Peyer's patch (tissue), 4 donors: ENCODE measurements around the gene HOXA1. TPM values are rescaled to one million over a fixed set of nuclear protein-coding genes. Genes with fewer than 3 reads are reported as not detected.

Experiments
- DNase-seq, 3 donors: peaks; one replicate each; pipeline ENCODE4 v3.0.0-alpha.2; 2017 to 2019
- H3K27ac ChIP-seq, 4 donors: fragments of 200-600 bp; sonication (generic); one replicate each; pipeline ENCODE4 v1.5.1; 2016 to 2019
- H3K27me3 ChIP-seq, 2 donors: fragments of 200-600 bp; sonication (generic); one replicate each; pipeline ENCODE4 v1.5.1; 2019
- H3K36me3 ChIP-seq, 3 donors: fragments of 200-600 bp; sonication (generic); one replicate each; pipeline ENCODE4 v1.5.1; 2016 to 2019
- H3K4me1 ChIP-seq, 4 donors: fragments of 200-600 bp; sonication (generic); one replicate each; pipeline ENCODE4 v1.5.1; 2016 to 2019
- H3K4me3 ChIP-seq, 4 donors: fragments of 200-600 bp; sonication (generic); 1 replicate in 3 of 4; 2 replicates in 1 of 4; pipeline ENCODE4 v1.5.1; 2016 to 2019; ENCODE audit warnings: mild to moderate bottlenecking in 1 of 4
- H3K9me3 ChIP-seq, 4 donors: fragments of 200-600 bp; sonication (generic); one replicate each; pipeline ENCODE4 v1.5.1; 2016 to 2019; ENCODE audit warnings: mild to moderate bottlenecking in 1 of 4
- CTCF ChIP-seq, 6 experiments: fragments of 450-650 bp in 4 of 6; fragments of 200-600 bp in 2 of 6; sonication (generic) in 1 of 6; IDR thresholded peaks; one replicate each; pipeline ENCODE4 v1.5.1; 2017 to 2019; ENCODE audit warnings: antibody characterized with exemption in 6 of 6, mild to moderate bottlenecking in 3 of 6, moderate library complexity in 1 of 6
- POLR2A ChIP-seq, 2 donors: fragments of 450-650 bp; IDR thresholded peaks; one replicate each; pipeline ENCODE4 v1.5.1; 2017; ENCODE audit warnings: antibody characterized with exemption in 2 of 2, mild to moderate bottlenecking in 2 of 2, moderate library complexity in 2 of 2
- total RNA-seq, 4 donors: library from RNA; depleted of rRNA; stranded (reverse); fragments of >200 nt; gene quantifications; one replicate each; pipeline ENCODE4 v1.1.0, GENCODE V29; 2016

The HOXA1 gene
- total RNA-seq, 4 donors from 2014 or later = 1.7 to 5.3 (median 1.9) TPM

GRCh38 chr7:27130540-27131389 is 35.0 kb upstream of the HOXA1 start, which contains the start of gene HOXA4:
Gene HOXA4, minus strand, starts transcription at chr7:27130757. Its CDS starts 24 bp downstream, at chr7:27130733.
- no peaks in the 10 kb centered on the region for H3K27me3 ChIP-seq
- TF ChIP-seq CTCF (IDR thresholded peaks at IDR 0.05) (no peak), POLR2A (IDR thresholded peaks at IDR 0.05) (peak; percentile 73 to 80)
- peaks cover 0 to 69% (median 6%) of the 10 kb centered on the region in 4 donors for H3K4me1 ChIP-seq

GRCh38 chr7:27129729-27130539 is 34.1 kb upstream of the HOXA1 start:
- Histone ChIP-seq H3K4me1 (peaks cover 0 to 69% (median 3%) of the 10 kb centered on the region in 4 donors), H3K9me3 (no peaks in the 10 kb centered on the region), H3K27me3 (no peaks in the 10 kb centered on the region), H3K4me3 (peak overlapping the region; percentile 57 to 82 (median 70)), H3K27ac (peak overlapping the region; percentile 81 to 93 (median 89)), H3K36me3 (no peaks in the 10 kb centered on the region)
- TF ChIP-seq POLR2A (IDR thresholded peaks at IDR 0.05) = peak; percentile 42 to 58
- peak in 2 of 6 experiments; percentile 26 to 28 for TF ChIP-seq CTCF (IDR thresholded peaks at IDR 0.05)
- DNase-seq = peak; percentile 17 to 80 (median 72)

More at GRCh38 chr7:27130540-27131389, 35.0 kb upstream of the HOXA1 start, which contains the start of gene HOXA4:
- peak within 1 kb of the TSS; percentile 81 to 93 (median 89) for H3K27ac ChIP-seq
- DNase-seq = peak; percentile 85 to 95 (median 94)
- H3K9me3 ChIP-seq = no peaks in the 10 kb centered on the region
- H3K36me3 ChIP-seq = no peaks in the 10 kb centered on the region
- H3K4me3 ChIP-seq = peak within 1 kb of the TSS; percentile 57 to 82 (median 70)

GRCh38 chr7:27128776-27129728 is 33.3 kb upstream of the HOXA1 start:
- TF ChIP-seq POLR2A (IDR thresholded peaks at IDR 0.05) (no peak), CTCF (IDR thresholded peaks at IDR 0.05) (no peak)
- Histone ChIP-seq H3K4me1 (peaks cover 0 to 67% (median 2%) of the 10 kb centered on the region in 4 donors), H3K36me3 (no peaks in the 10 kb centered on the region), H3K27me3 (no peaks in the 10 kb centered on the region), H3K4me3 (peak overlapping the region; percentile 6 to 82 (median 66)), H3K27ac (peak overlapping the region; percentile 81 to 93 (median 89)), H3K9me3 (no peaks in the 10 kb centered on the region)
- DNase-seq = peak in 2 of 3 donors; percentile 9 to 60

GRCh38 chr7:27128034-27128433 is 32.2 kb upstream of the HOXA1 start:
- Histone ChIP-seq H3K4me1 (peaks cover 0 to 70% (median 4%) of the 10 kb centered on the region in 4 donors), H3K4me3 (no peak overlapping the region), H3K27me3 (no peaks in the 10 kb centered on the region), H3K36me3 (no peaks in the 10 kb centered on the region), H3K27ac (peak overlapping the region in 3 of 4 donors; percentile 14 to 93 (median 92)), H3K9me3 (no peaks in the 10 kb centered on the region)
- TF ChIP-seq POLR2A (IDR thresholded peaks at IDR 0.05) (no peak), CTCF (IDR thresholded peaks at IDR 0.05) (no peak)
- DNase-seq = peak in 1 of 3 donors; percentile 6
